Thyroid gland (tissue), 4 donors: ENCODE results near the gene SUSD4.

Experiments used
- CTCF ChIP-seq, 6 experiments: fragments of 200-600 bp in 3 of 6; fragments of 450-650 bp in 3 of 6; sonication (generic) in 3 of 6; IDR thresholded peaks; one replicate each; pipeline ENCODE4 v1.5.1; 2016 to 2019; ENCODE audit warnings: antibody characterized with exemption in 6 of 6, mild to moderate bottlenecking in 2 of 6, inconsistent platforms in 1 of 6, moderate library complexity in 1 of 6
- POLR2A ChIP-seq, 2 donors: fragments of 450-650 bp; IDR thresholded peaks; one replicate each; pipeline ENCODE4 v1.6.1; 2017; ENCODE audit warnings: antibody characterized with exemption in 2 of 2, mild to moderate bottlenecking in 2 of 2, moderate library complexity in 1 of 2

- no peak for TF ChIP-seq POLR2A (IDR thresholded peaks at IDR 0.05)
- TF ChIP-seq CTCF (IDR thresholded peaks at IDR 0.05) = no peak
Observed at GRCh38 chr1:223240122-223240521, 123.9 kb downstream of the SUSD4 start.
